Pons (tissue), 1 donor: ENCODE measurements around the gene LCN15.
"Not testable (repeated sequence)": the region's sequence is repeated elsewhere in the genome, so short reads cannot be mapped to it uniquely, and the experiment has no call there.

Source experiments
- DNase-seq: peaks from one replicate; pipeline ENCODE4 v3.0.0-alpha.2; 2016; ENCODE audit warnings: low spot score

Gene LCN15

GRCh38 chr9:136764301-136764891 is at the start of gene LCN15:
Gene LCN15, minus strand, starts transcription at chr9:136764518. Its CDS starts 30 bp downstream, at chr9:136764488.
- no peak for DNase-seq

- DNase-seq = no peak
These were observed 44.5 kb upstream of the LCN15 start for GRCh38 chr9:136808806-136809158.

GRCh38 chr9:136808075-136808805 is 43.9 kb upstream of the LCN15 start:
- no peak for DNase-seq

- no peak for DNase-seq
These were observed 43.2 kb upstream of the LCN15 start, which contains the start of gene RABL6 for GRCh38 chr9:136807281-136808074. Gene RABL6, plus strand, starts transcription at chr9:136807948. Its CDS starts 249 bp downstream, at chr9:136808197.

GRCh38 chr9:136806631-136807201 is 42.4 kb upstream of the LCN15 start:
- no peak for DNase-seq

GRCh38 chr9:136806067-136806466 is 41.7 kb upstream of the LCN15 start:
- DNase-seq = no peak

- DNase-seq = no peak
These were observed 41.0 kb upstream of the LCN15 start for GRCh38 chr9:136805207-136805740.

- no peak for DNase-seq
These were observed 40.3 kb upstream of the LCN15 start for GRCh38 chr9:136804509-136805206.

- DNase-seq = no peak
These were observed 39.5 kb upstream of the LCN15 start for GRCh38 chr9:136803551-136804508.

GRCh38 chr9:136803009-136803550 is 38.8 kb upstream of the LCN15 start:
- DNase-seq = not testable (repeated sequence)

GRCh38 chr9:136802321-136802720 is 38.0 kb upstream of the LCN15 start:
- DNase-seq = no peak

- no peak for DNase-seq
These were observed 35.7 kb upstream of the LCN15 start for GRCh38 chr9:136799854-136800657.

GRCh38 chr9:136799079-136799853 is 34.9 kb upstream of the LCN15 start:
- no peak for DNase-seq

- DNase-seq = no peak
These were observed 34.4 kb upstream of the LCN15 start for GRCh38 chr9:136798708-136799078.

- not testable (repeated sequence) for DNase-seq
These were observed 32.5 kb upstream of the LCN15 start for GRCh38 chr9:136796775-136797347.

GRCh38 chr9:136796238-136796774 is 32.0 kb upstream of the LCN15 start, which contains the start of gene CCDC183:
Gene CCDC183, plus strand, starts transcription at chr9:136796338. Its CDS starts 60 bp downstream, at chr9:136796398.
- no peak for DNase-seq

GRCh38 chr9:136795000-136795348 is 30.7 kb upstream of the LCN15 start:
- DNase-seq = no peak
